Measurements from ENCODE around the gene NUP98. TPM values are rescaled to one million over a fixed set of nuclear protein-coding genes. Genes with fewer than 3 reads are reported as not detected.

Gene NUP98
- polyA plus RNA-seq, 1 experiment = 145 TPM

- Histone ChIP-seq H3K27me3 (ENCODE audit: control insufficient read depth, insufficient read depth, low read length) (no peaks in the 10 kb centered on the region), H3K4me3 (ENCODE audit: low read depth, low read length) (no peak overlapping the region), H3K36me3 (ENCODE audit: control insufficient read depth, insufficient read depth, low read length) (no peaks in the 10 kb centered on the region)
- ChIA-PET POLR2A (no interaction called here), CTCF (interaction anchor here (0.8 to 4.1 kb wide), 16 partner anchors 10 to 200 kb away, joined by 3 to 30 read pairs (median 10); partner anchors contain the start of gene RHOG)
- no peak for TF ChIP-seq CTCF (IDR thresholded peaks at IDR 0.05; ENCODE audit: insufficient read depth, low read depth, low read length)
- DNase-seq (ENCODE audit: low read depth) = no peak
Observed at GRCh38 chr11:3809624-3809928, 12.2 kb upstream of the NUP98 start.

GRCh38 chr11:3808861-3809623, 11.7 kb upstream of the NUP98 start:
- ChIA-PET POLR2A (interaction anchor here (0.7 kb wide), 1 partner anchor 9 kb away, joined by 3 read pairs; no protein-coding TSS in a partner anchor), CTCF (interaction anchor here (0.8 to 4.1 kb wide), 26 partner anchors 10 to 263 kb away, joined by 3 to 30 read pairs (median 8); partner anchors contain the start of gene RHOG)
- Histone ChIP-seq H3K36me3 (ENCODE audit: control insufficient read depth, insufficient read depth, low read length) (no peaks in the 10 kb centered on the region), H3K4me3 (ENCODE audit: low read depth, low read length) (peak overlapping the region; percentile 80), H3K27me3 (ENCODE audit: control insufficient read depth, insufficient read depth, low read length) (no peaks in the 10 kb centered on the region)
- TF ChIP-seq CTCF (IDR thresholded peaks at IDR 0.05; ENCODE audit: insufficient read depth, low read depth, low read length) = peak; percentile 58
- no peak for DNase-seq (ENCODE audit: low read depth)

GRCh38 chr11:3807909-3808860, 10.8 kb upstream of the NUP98 start, which contains the start of gene PGAP2:
PGAP2 (plus strand) TSS chr11:3808560; CDS start chr11:3811260, 2,700 bp downstream.
- ChIA-PET POLR2A (interaction anchor here (0.7 kb wide), 1 partner anchor 10 kb away, joined by 3 read pairs; no protein-coding TSS in a partner anchor), CTCF (interaction anchor here (0.8 to 4.1 kb wide), 35 partner anchors 9 to 385 kb away, joined by 3 to 30 read pairs (median 6); partner anchors contain the start of genes NUP98 and RHOG)
- peak; percentile 88 for TF ChIP-seq CTCF (IDR thresholded peaks at IDR 0.05; ENCODE audit: insufficient read depth, low read depth, low read length)
- peak within 1 kb of the TSS; percentile 80 for H3K4me3 ChIP-seq (ENCODE audit: low read depth, low read length)
- H3K36me3 ChIP-seq (ENCODE audit: control insufficient read depth, insufficient read depth, low read length) = no peaks in the 10 kb centered on the region
- DNase-seq (ENCODE audit: low read depth) = no peak
- H3K27me3 ChIP-seq (ENCODE audit: control insufficient read depth, insufficient read depth, low read length) = no peaks in the 10 kb centered on the region

DNA sequence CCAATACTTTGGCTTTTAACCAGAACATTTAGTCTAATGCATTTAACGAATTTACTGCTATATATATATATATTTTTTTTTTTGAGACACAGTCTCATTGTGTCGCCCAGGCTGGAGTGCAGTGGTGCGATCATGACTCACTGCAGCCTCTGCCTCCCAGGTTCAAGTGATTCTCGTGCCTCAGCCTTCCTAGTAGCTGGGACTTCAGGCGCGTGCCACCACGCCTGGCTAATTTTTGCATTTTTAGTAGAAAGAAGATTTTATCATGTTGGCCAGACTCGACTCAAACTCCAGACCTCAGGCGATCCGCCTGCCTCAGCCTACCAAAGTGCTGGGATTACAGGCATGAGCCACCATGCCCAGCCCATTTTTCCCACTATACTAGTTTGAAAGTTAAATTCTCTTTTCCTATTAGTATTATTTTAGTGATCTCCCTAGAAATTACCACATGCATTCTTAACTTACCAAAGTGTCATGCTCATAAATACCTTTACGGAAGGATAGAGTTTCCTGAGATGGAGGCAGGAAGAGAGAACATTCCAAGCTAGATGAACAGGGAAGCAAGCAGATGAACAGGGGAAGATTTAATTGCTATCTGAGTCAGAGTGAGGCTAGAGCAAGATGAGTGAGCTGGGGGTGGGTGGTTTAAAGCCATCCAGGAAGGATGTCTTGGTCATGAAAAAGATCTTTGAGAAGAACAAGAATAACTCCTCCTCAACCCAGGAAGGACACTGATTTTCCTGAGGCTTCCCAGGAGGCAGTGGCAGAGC, 6.6 kb upstream of the NUP98 start:
- DNase-seq (ENCODE audit: low read depth) = peak; percentile 49
- TF ChIP-seq CTCF (IDR thresholded peaks at IDR 0.05; ENCODE audit: insufficient read depth, low read depth, low read length) = no peak
- H3K4me3 ChIP-seq (ENCODE audit: low read depth, low read length) = no peak overlapping the region

More for the DNA sequence above, 6.6 kb upstream of the NUP98 start:
- H3K27me3 ChIP-seq (ENCODE audit: control insufficient read depth, insufficient read depth, low read length) = no peaks in the 10 kb centered on the region
- ChIA-PET CTCF (interaction anchor here (0.6 kb wide), 1 partner anchor 14 kb away, joined by 3 read pairs; no protein-coding TSS in a partner anchor), POLR2A (no interaction called here)
- H3K36me3 ChIP-seq (ENCODE audit: control insufficient read depth, insufficient read depth, low read length) = no peaks in the 10 kb centered on the region
